ENCODE data around the gene PRR5L.

The PRR5L gene

DNA sequence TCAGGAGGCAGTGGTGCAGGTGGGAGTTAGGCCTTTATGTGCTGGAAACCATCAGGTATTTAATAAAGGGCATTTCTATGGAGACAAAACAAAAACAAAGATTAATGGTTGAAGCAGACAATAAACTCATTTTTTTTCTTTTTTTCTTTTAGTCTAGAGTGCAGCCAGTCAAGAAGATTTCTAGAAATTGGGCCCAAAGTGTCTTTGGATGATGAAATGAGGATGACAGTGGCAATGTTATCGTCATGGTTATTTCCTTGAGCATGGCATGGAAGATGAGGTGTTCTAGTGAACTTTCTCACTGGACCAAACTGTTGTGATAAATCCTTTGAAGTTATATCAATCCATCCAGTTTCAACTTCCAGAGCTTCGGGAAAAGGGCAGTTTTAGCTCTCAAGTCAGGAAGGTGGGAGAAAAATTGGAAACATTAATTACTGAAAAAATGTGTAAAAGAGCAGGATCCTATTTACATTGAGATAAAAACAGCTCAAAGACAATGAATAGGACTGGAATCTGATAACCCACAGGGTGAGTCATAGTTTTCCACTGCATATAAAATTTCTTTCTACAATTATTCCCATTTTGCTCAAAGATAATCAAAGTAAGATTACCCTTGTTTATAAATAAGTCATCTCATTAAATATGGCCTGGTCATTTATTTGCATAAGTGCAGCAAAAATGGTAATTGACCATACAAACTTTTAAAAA is 33.0 kb downstream of the PRR5L start:
- no peak for DNase-seq

DNA sequence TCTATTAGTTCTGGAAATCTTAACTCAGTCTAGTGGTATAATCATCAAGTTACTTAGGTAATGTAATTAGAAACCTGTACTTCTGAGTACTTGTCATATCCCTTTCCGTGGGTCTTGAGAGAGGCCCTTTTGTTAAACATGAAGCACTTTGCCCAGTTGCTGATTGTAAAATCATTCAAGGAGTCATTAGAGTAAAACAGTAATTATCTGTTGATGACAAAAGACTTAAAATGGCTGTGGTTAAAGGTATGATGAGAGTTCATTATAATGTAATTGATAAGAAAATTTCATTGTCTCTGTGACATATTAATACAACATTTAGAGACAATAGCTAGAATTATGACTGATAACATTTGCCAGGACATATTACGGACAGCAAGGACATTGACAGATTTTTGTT is 34.3 kb downstream of the PRR5L start:
- DNase-seq = no peak

- no peak for DNase-seq
These were observed 37.4 kb downstream of the PRR5L start for GRCh38 chr11:36333468-36333867.

DNA sequence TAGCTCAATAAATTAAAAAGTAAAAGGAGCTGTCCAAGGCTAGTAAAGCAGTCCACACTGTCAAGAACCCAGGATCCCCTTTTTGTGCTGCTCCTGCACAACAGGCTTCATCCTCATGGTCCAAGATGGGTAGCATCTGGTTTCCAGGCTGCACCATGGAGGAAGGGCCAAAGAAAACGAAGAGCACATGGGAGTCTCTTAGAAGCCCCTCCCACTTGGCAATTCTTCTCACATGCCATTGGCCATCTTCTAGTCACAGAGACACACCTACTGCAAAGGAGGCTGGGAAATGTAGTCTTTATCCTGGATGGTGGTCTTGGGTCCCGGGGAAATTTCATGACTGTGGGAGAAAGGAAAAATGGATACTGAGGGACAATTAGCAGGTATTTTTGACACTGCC is 37.8 kb downstream of the PRR5L start:
- no peak for DNase-seq

DNA sequence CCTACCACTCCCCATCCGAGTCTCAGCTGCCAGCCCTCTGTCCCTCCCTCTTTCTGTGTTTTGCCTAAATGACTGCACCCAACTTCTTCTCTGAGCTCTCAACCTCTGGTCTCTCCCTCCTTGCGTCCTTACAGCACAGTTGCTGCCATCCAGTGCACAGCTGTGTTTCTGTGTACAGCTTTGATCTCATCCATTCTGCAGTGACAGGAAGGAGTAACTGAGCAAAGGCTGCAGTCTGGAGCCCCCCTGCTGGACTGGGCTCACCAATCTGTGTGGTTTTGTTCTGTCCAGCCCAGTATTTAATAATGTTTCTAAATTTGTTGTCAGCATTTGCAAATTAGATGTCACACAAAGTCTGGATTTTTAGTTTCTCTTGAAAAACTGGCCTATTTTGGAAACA is 43.8 kb downstream of the PRR5L start:
- DNase-seq = no peak

- DNase-seq = no peak
These were observed 44.8 kb downstream of the PRR5L start for GRCh38 chr11:36340897-36341296.

- DNase-seq = no peak
These were observed 45.8 kb downstream of the PRR5L start for GRCh38 chr11:36341915-36342314.

GRCh38 chr11:36342327-36342726 is 46.2 kb downstream of the PRR5L start:
- no peak for DNase-seq

DNA sequence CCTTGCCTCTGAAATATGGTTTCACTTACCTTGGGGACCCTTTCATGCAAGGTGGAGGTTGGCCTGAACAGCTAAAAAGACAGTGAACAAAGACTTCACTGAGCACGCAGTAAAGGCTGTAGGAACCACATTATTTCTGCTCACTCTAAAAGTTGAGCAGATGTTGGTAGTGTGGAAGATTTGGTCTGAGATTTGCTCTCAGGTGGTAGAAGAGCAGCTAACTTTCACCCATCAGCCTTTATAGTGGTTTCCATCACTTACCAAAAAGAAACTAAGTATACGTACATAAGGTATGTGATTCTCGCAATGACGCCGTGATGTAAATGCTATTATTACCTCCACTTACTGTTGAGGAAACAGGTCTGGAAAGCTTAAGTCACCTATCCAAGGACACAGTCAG is 47.3 kb downstream of the PRR5L start:
- DNase-seq = no peak

DNA sequence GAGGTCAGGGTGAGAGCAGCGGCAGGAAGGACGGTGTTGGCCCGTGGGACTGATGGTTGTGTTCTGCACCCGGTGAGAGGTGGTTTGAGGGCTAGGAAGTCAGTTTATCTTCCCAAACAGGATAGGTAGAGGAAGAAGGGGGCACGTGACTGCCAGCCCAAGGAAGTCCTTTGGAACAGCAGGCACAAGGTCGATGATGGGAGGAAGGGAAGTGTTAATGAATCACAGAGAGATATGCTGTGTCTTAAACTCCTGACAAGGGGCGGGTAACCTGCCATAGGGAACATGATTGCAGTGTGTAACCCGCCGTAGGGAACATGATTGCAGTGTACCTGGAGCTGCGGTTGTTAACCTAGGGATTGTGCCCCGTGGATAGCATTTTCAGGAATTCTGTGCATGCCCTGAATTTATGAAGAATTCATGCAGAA is 49.0 kb downstream of the PRR5L start:
- DNase-seq = no peak

DNA sequence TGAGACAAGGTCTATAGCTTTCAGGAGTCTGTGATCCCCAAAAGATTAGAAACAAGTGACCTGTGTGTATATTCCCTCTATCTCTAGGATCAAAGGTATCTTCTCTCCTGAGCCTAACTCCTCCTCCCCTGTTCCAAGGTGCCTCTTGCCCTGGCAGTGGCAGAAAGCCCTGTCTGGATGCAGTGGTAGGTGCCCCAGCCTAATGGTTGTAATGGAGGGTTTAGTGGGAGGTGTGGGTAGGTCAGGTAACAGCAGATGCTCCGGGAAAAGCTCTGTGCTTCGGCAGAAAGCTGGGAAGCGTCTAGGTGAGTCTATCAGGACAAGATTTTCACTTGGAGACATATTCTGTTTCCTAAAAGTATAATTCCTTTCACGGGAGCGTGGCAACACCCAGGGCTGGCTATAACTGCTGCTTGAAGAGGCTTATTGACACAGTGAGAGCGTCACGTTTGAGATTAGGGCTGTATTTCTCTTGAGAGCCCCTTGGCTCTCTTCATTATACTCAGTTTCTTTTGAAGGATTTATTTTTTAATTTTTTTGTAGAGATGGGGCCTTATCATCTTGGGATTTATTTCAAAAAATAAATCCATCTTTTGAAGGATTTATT is 49.5 kb downstream of the PRR5L start:
- DNase-seq = no peak

DNA sequence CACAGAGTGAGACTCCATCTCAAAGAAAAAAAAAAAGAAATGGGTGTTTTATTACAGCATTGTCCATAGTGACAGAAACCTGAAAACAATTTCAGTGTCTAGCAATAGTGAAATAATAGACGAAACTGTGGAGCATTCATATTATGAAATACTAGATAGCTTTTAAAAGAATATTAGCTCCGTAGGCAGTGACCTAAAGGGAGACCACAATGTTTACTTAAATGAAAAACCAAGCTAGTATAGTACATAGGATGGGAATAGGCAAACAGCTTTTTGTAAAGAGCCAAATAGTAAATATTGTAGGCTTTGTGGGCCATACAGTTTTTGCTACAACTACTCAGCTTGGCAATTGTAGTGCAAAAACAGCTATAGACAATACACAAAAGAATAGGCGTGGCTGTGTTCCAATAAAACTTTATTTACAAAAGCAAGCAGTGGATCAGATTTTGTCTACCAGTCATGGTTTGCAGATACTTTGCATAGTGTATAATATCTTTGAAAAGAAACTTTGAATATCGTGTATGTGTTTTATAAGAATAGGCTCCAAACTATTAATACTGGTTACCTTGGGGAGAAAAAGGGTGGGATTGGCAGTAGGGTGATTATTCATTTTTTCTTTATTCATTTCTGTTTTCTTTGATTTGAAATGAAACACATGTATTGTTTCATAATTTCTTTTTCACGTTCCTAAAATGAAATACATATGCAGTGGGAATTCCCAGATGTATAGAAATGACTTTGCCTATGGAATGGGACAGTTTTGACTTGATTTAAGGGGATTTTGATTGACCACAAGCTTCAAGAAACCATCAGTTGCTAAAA is 50.7 kb downstream of the PRR5L start:
- no peak for DNase-seq

DNA sequence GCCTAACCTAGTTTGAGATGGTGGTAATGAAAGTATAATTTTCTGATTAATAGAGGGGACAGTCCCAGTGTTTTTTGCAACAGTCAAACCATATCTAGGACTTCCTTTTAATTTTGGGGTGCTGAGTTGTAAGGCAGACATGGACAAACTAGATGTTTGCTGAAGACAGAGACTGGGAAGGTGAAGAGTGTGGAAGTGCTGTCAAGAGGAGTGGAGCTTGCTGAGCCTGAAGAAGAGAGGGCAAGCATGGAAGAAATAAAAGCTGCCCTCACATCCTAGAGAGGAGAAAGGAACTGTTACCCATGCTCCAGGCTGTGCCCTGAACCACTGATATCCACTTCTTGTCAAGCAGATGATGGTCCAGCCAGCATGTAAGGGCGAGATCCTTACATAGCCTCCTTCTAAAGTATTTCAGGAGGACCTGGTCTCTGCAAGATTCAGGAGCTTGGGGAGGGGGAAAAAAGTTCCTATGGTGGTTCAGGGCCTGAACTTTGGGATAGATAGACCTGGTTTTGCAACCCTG is 51.4 kb downstream of the PRR5L start:
- DNase-seq = no peak

DNA sequence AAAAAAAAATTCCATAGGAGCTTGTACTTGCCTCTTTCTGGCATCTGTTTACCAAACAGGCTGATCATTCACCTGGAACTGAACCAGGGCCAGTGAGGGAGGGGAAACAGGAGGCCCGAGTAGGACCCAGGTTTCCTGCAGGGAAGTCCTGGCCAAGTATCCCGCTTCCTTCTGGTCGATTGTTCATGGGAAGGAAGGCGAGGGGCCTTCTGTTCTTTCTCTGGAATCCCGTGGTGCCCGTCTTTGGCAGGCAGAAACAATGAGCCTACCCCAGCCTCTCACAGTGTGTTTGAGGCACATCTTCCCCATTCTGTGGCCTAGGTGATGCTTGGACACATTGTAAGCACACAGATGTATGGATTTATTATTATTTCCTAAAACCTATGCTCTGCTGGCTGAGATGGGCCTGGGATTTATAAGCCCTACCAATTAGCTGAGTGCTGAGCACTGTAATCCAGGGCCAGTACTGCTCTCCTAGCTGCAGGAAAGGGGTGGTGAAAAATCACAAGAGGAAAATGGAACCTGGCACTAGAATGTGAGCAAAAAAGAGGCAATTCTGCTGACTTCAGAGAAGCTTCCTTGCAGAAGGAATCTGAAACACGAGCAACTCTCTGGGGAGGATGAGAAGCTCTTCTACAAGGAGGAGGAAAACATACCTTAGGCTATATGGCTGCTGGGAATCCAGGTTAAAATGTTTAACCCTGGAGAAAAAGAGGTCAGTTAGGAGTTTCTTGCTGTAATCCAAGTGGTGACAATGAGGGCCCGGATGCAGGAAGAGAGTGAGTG is 53.5 kb downstream of the PRR5L start:
- DNase-seq = no peak

DNA sequence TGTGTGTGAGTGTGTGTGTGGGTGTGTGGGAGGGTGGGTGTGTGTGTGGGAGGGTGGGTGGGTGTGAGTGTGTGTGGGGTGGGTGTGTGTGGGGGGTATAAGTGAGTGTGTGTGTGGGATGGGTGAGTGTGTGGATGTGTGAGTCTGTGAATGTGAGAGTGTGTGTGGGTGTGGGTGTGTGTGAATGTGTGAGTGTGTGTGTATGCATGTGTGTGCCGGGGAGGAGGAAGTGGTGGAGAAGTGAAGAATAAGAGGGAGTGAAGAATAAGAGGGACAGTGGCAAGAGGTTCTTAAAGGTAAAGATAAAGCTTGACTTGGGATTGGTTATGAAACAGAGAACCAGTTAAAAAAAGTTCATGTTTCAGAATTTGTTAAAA is 54.0 kb downstream of the PRR5L start:
- DNase-seq = no peak

- DNase-seq = peak; percentile 18
These were observed 56.8 kb downstream of the PRR5L start for GRCh38 chr11:36352922-36353321.

DNA sequence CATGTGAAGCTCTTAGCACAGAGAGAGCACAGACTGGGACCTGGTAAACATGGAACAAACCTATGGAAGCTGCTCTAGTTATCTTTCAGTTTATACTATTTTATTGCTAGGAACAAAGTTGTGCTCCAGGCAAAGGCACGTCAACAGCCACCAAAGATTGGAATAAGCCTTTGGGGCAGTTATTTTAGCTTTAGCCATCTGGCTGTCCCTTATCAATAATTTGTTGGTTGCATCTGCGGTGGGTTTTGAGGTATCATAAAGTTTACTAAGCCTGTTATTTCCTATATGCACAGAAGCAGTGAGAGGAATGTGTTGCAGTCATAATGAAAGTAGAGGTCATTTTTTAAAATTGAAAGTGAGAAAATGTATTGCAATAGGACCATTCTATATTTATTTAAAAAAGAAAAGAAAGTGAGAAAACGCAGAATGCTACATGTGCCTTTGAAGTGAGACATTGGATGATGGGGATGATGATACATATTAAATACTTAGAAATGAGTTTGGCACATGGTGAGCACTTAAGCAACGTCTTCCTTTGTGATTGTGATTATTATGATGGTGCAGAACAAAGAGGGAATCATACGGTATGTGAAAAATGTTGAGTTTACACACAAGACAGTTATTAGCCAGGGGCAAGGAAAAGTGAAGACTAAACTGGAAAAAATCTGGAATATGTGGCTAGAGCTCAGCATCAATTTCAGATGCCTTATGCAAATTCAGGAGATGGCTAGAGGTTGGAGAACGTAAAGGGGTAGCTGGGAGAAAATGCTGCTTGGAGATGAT is 58.3 kb downstream of the PRR5L start:
- DNase-seq = no peak

DNA sequence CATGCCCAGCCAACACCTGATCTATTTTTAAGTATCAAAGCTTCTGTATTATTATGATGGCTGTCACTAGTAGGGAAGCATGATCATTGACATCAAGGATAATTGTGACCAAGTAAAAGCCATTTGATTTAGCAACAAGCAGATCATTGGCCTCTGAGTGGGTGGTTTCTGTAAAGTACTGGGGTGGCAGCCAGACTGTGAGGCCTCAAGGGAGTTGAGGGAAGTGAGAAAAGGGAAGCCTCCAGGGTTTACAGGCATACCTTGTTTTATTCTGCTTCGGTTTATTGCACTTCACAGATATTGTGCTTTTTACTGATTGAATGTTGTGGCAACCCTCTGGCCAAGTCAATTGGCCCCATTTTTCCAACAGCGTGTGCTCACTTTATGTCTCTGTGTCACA is 60.1 kb downstream of the PRR5L start:
- DNase-seq = no peak

- DNase-seq = no peak
These were observed 61.7 kb downstream of the PRR5L start for GRCh38 chr11:36357831-36358230.

DNA sequence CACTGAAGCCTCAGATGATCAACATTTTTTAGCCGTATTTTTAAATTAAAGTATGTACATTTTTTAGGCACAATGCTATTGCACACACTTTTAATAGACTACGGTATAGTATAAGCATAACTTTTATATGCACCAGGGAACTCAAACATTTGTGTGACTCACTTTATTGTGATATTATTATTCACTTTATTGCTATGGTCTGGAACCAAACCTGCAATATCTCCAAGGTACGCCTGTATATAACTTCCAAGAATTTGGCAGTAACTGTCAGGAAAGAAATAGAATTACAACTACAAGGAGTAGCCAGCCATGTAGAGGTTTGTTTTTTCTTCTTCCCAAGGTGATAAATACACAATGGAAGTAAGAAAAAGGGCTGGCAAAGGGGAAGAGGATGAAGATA is 62.3 kb downstream of the PRR5L start:
- no peak for DNase-seq

DNA sequence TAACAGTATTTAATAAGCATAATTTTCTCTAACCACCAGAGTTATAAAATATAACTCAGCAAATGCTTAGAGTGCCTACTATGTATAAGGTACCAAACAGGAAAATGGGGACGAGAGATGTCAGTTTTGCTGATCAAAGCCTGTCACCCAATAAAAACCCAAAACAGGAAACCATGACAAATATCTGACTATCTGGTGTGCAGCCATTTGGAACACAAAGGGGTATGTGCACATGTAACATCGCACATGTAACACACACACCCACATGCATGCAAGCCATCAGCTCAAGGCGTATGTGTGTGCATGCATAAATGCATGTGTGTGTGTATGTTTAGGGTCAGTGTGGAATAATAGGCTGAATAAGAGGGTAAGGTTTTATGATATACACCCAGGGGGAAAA is 64.2 kb downstream of the PRR5L start:
- DNase-seq = no peak

DNA sequence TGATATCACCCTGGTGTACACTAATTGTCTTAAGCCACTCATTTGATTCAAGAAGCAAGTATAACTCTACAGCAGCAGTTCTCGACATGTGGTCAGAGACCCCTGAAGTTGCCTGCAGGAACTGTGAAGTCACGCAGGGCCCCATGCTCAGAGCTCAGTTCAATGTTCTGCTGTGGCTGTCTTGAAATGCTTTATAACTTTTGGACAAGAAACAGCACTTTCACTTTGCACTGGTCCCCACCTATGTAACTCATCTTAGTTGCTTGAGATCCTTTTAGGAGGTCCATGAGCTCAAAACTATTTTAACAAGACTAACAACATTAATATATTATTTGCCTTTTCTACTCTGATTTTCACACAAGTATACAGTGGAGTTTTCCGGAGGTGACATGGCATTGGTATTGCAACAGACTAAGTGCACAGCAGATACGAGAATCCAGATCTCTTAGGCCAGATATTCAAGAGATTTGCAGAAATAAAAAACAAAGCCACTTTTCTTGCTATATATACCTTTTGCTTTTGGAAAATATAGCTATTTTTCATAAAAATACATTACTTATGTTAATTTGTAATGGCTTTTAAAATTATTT is 64.8 kb downstream of the PRR5L start:
- no peak for DNase-seq
